ENCODE results near the gene CT55. TPM values are rescaled to one million over a fixed set of nuclear protein-coding genes. Genes with fewer than 3 reads are reported as not detected.

CT55 gene
- total and polyA plus RNA-seq, 12 donors: 0.17 to 0.55 (median 0.35) TPM; not detected in 8

GRCh38 chrX:135194684-135195083 lies 23.5 kb upstream of the CT55 start:
- intact Hi-C loops (cut with DNase I): no loop called here
- Histone ChIP-seq H3K27ac (no peak overlapping the region), H3K9me3 (replicated peaks in 1 of 3) (no peaks in the 10 kb centered on the region), H3K4me3 (no peak overlapping the region), H3K36me3 (replicated peaks in 1 of 2) (no peaks in the 10 kb centered on the region), H3K27me3 (peaks cover 3% of the 10 kb centered on the region), H3K4me1 (replicated peaks in 1 of 2) (no peaks in the 10 kb centered on the region)
- no peak for DNase-seq
- 78 to 88% (median 86%) methylated on average over 7 to 16 of the region's 16 CpGs; no CpG with 5 or more reads in 1 of the 4 donors for WGBS, 4 donors
- no peak for TF ChIP-seq POLR2A (IDR thresholded peaks at IDR 0.05)
- TF ChIP-seq CTCF (IDR thresholded peaks at IDR 0.05): no peak

GRCh38 chrX:135193740-135194139 lies 22.5 kb upstream of the CT55 start:
- Histone ChIP-seq H3K27me3 (no peaks in the 10 kb centered on the region), H3K4me1 (replicated peaks in 1 of 2) (no peaks in the 10 kb centered on the region), H3K4me3 (no peak overlapping the region), H3K9me3 (replicated peaks in 1 of 3) (no peaks in the 10 kb centered on the region), H3K36me3 (replicated peaks in 1 of 2) (no peaks in the 10 kb centered on the region), H3K27ac (no peak overlapping the region)
- no peak for TF ChIP-seq CTCF (IDR thresholded peaks at IDR 0.05)
- no peak for TF ChIP-seq POLR2A (IDR thresholded peaks at IDR 0.05)
- peak in 6 of 7 donors; percentile 8 to 38 (median 32) for DNase-seq
- intact Hi-C loops (cut with DNase I): no loop called here
- WGBS, 4 donors: 34 to 64% (median 52%) methylated on average over 5 to 6 of the region's 6 CpGs

GRCh38 chrX:135191838-135192237 lies 20.6 kb upstream of the CT55 start:
- no peaks in the 10 kb centered on the region for H3K4me1 ChIP-seq (replicated peaks in 1 of 2)
- no peak for DNase-seq
- intact Hi-C loops (cut with DNase I): no loop called here
- H3K36me3 ChIP-seq (replicated peaks in 1 of 2): no peaks in the 10 kb centered on the region
- H3K9me3 ChIP-seq (replicated peaks in 1 of 3): no peaks in the 10 kb centered on the region
- no peaks in the 10 kb centered on the region for H3K27me3 ChIP-seq
- H3K4me3 ChIP-seq: no peak overlapping the region
- no peak overlapping the region for H3K27ac ChIP-seq
- 59 to 68% (median 65%) methylated on average over 3 of the region's 3 CpGs for WGBS, 4 donors
- no peak for TF ChIP-seq CTCF (IDR thresholded peaks at IDR 0.05)
- no peak for TF ChIP-seq POLR2A (IDR thresholded peaks at IDR 0.05)

- Histone ChIP-seq H3K27ac (no peak overlapping the region), H3K9me3 (replicated peaks in 1 of 3) (no peaks in the 10 kb centered on the region), H3K27me3 (peaks cover 15% of the 10 kb centered on the region), H3K4me3 (no peak overlapping the region), H3K36me3 (replicated peaks in 1 of 2) (no peaks in the 10 kb centered on the region), H3K4me1 (replicated peaks in 1 of 2) (no peaks in the 10 kb centered on the region)
- TF ChIP-seq CTCF (IDR thresholded peaks at IDR 0.05) (peak in 5 of 6 experiments; percentile 14 to 61 (median 54)), POLR2A (IDR thresholded peaks at IDR 0.05) (no peak)
- WGBS, 4 donors: 37 to 57% (median 40%) methylated on average over 6 to 8 of the region's 8 CpGs
- intact Hi-C loops (cut with DNase I): no loop called here
- peak; percentile 28 to 75 (median 48) for DNase-seq
Observed at GRCh38 chrX:135185795-135186443, 14.7 kb upstream of the CT55 start.
